Colonic mucosa (tissue), 4 donors: ENCODE data around the gene GTF3C1. TPM values are rescaled to one million over a fixed set of nuclear protein-coding genes. Genes with fewer than 3 reads are reported as not detected.

Source experiments
- DNase-seq: peaks from one replicate; pipeline ENCODE4 v3.0.0-alpha.2; 2020
- H3K27ac ChIP-seq: fragments of 200-600 bp; one replicate; pipeline ENCODE4 v1.8.0; 2021
- H3K27me3 ChIP-seq: fragments of 200-600 bp; one replicate; pipeline ENCODE4 v1.8.0; 2021
- H3K36me3 ChIP-seq: fragments of 200-600 bp; one replicate; pipeline ENCODE4 v1.8.0; 2021
- H3K4me1 ChIP-seq: fragments of 200-600 bp; one replicate; pipeline ENCODE4 v1.8.0; 2021; ENCODE audit warnings: mild to moderate bottlenecking
- H3K4me3 ChIP-seq: fragments of 200-600 bp; one replicate; pipeline ENCODE4 v1.8.0; 2021
- H3K9ac ChIP-seq, 2 donors: one replicate each; pipeline ENCODE4 v1.7.0; 2013; ENCODE audit warnings: control low read depth in 2 of 2, low read depth in 2 of 2, low read length in 2 of 2
- H3K9me3 ChIP-seq: fragments of 200-600 bp; one replicate; pipeline ENCODE4 v1.8.0; 2021
- intact Hi-C: fragments of 100-400 bp; cut with DNase I; formaldehyde crosslinking; loops from one replicate; pipeline ENCODE4 v1.14.1; 2022
- total RNA-seq, 2 donors: library from RNA; stranded (reverse); fragmentation: NEBNext Ultra II Directional in 1 of 2; extraction: Animal tissue kit (Norgen Biotek cat#: 25700) in 1 of 2; gene quantifications; one replicate each; pipeline ENCODE4 v1.2.1, GENCODE V29; 2021
- TF ChIP-seq, protein P1 (sequence below): fragments of 200-600 bp; IDR thresholded peaks from one replicate; pipeline ENCODE4 v1.8.0; 2022; ENCODE audit warnings: antibody characterized with exemption, mild to moderate bottlenecking
- donor health status: healthy.
- donor health status: DM: no; HTN: no; CAD: no.
- donor health status: DM: no; HTN: no; CAD: no.

GTF3C1 gene
- total RNA-seq, 2 donors from 2014 or later, result 40.1 to 67.8 TPM

DNA sequence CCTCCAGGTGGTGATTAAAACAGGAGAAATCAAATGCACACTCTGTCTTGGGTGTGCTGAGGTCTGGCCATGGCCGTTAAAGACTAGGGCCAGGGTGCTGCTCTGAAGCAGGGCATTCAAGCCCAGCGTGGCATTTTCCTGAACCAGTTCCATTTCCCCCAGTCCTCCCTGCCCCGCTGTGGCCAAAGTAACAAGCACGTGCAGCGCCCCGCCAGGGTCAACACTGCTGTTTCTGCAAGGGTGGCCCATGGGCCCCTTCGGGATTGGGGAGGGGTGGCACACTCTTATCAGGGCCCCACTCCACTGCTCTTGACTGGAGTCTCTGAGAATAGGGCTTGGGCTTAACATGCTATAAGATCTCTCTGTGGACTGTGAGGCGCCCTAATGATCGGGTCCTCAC lies 74.8 kb downstream of the GTF3C1 start:
- no peak overlapping the region for H3K4me3 ChIP-seq
- DNase-seq, result no peak
- H3K27ac ChIP-seq, result no peak overlapping the region
- H3K9me3 ChIP-seq, result no peaks in the 10 kb centered on the region
- TF ChIP-seq, protein P1, sequence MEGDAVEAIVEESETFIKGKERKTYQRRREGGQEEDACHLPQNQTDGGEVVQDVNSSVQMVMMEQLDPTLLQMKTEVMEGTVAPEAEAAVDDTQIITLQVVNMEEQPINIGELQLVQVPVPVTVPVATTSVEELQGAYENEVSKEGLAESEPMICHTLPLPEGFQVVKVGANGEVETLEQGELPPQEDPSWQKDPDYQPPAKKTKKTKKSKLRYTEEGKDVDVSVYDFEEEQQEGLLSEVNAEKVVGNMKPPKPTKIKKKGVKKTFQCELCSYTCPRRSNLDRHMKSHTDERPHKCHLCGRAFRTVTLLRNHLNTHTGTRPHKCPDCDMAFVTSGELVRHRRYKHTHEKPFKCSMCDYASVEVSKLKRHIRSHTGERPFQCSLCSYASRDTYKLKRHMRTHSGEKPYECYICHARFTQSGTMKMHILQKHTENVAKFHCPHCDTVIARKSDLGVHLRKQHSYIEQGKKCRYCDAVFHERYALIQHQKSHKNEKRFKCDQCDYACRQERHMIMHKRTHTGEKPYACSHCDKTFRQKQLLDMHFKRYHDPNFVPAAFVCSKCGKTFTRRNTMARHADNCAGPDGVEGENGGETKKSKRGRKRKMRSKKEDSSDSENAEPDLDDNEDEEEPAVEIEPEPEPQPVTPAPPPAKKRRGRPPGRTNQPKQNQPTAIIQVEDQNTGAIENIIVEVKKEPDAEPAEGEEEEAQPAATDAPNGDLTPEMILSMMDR, result no peak
- H3K27me3 ChIP-seq, result no peaks in the 10 kb centered on the region
- intact Hi-C loops, result no loop called here
- no peak overlapping the region for H3K9ac ChIP-seq
- H3K4me1 ChIP-seq, result no peaks in the 10 kb centered on the region
- H3K36me3 ChIP-seq, result peaks cover 15% of the 10 kb centered on the region

DNA sequence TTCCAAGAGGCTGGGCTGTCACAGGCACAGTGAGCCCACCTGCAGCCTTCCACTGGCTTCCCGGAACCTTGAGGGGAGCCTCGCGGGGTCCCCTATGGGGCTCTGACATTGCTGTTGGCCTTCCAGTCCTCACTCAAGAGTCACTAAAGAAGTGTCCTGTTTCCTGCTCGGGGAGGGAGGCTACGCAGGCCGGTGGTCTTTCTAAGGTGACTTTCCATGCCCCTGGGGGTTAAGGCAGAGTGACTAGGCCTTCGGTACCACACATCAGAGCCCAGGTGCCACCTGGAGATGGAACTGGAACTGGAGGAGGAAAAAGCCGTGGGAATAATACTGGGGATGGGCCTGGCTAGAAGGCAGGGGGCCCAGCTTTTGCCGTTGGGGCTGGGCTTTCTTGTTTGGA lies 75.7 kb downstream of the GTF3C1 start:
- Histone ChIP-seq H3K27me3 (no peaks in the 10 kb centered on the region), H3K9ac (no peak overlapping the region), H3K36me3 (peaks cover 19% of the 10 kb centered on the region), H3K27ac (no peak overlapping the region), H3K9me3 (no peaks in the 10 kb centered on the region), H3K4me3 (no peak overlapping the region), H3K4me1 (no peaks in the 10 kb centered on the region)
- TF ChIP-seq, protein P1, result no peak
- intact Hi-C loops, result no loop called here
- DNase-seq, result no peak

DNA sequence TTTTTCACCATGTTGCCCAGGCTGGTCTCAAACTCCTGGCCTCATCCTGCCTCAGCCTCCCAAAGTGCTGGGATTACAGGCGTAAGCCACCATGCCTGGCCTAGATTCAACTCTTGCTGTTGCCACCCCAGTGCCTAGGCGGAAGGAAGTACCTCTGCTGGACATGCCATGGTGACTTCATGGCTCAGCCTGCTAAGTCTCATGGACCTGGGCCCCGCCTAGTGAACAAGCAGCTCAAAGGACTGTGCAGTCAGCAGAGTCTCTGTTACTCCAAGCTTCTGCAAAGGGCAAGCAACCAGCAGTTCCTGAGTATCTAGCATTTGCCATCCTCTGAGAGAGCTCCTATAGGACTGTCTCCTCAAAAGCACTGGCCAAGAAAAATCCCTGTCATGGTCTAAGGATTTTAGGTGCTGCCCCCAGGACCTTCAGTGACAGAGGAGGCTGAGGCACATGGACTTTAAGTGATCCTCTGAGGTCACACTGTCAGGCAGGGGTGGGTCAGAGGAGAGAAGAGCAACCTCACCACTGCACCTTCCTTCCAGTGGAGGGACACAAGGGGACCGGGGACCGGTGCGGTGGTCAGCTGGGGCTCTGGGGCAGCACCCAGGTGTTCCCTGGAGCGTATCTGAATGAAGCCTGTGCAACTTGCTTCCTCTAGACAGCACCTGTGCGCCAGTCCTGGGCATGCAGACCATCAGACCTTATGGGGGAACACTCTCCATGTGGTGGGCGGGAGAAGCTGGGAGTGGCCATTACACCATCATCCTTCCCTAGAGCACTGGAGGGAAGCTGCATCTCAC lies 76.4 kb downstream of the GTF3C1 start:
- no peak for DNase-seq

DNA sequence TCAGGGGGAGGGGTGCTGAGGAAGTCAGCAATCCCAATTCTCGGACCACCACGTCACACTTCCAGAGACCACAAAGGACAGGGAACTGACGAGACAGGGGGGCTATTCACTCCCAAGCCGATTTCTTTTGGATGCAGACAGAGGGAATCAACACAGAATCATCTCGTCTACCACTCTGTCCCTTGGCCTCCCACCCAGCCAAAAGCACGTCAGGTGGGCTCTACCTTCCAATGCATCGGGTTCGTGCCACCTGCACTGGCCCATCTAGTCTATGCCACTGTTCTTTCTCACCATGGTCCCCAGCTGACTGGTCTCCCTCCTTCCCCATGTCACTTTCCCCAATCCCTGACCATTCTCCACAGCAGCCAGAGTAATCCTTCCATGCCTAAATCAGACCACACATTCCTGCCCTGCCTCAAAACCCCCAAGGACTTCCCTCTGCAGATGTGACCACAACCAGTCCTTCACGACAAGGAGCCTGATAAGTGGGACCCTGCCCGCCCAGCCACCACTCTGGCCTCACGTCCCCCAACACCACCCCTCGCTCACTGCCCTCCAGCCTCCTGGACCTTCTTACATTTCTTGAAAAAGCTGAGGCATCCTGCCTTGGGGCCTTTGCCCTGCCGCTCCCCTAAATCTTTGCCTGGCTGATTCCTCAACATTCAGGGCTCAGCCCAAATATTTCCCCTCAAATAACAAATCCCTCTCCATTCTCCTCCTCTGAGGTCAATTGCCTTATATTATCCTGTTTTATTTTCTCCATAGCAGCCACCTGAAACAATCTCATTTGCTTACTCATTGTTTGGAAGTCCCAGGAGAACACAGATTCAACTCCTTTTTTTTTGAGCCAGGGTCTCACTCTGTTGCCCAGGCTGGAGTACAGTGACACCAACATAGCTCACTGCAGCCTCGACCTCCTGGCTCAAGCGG lies 77.4 kb downstream of the GTF3C1 start:
- DNase-seq, result no peak
- H3K36me3 ChIP-seq, result peaks cover 28% of the 10 kb centered on the region

More for the DNA sequence above, 76.4 kb downstream of the GTF3C1 start:
- Histone ChIP-seq H3K4me3 (no peak overlapping the region), H3K9ac (no peak overlapping the region), H3K9me3 (no peaks in the 10 kb centered on the region), H3K27me3 (no peaks in the 10 kb centered on the region), H3K4me1 (no peaks in the 10 kb centered on the region), H3K27ac (no peak overlapping the region), H3K36me3 (peaks cover 21% of the 10 kb centered on the region)
- TF ChIP-seq, protein P1, result no peak
- intact Hi-C loops, result no loop called here

DNA sequence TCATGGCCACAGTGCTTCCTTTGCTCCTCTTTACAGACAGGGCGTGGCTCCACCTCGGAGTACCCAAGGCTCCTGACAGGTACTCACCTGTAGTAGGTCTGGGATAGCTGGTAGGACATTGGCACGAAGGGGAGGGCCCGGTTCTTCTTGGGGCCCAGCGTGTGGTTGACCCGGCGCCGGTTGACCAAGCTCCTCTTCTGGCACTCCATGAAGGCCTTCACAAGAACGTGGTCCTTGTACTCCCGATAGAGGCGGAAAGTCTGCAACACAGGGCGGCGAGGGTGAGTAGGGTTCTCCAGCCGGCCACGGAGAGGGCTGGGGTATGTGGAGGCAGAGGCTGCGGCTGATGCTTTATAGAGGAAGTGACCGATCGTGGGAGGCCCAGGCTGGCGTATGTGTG lies 78.1 kb downstream of the GTF3C1 start:
- TF ChIP-seq, protein P1, result no peak
- no peak overlapping the region for H3K27ac ChIP-seq
- H3K27me3 ChIP-seq, result no peaks in the 10 kb centered on the region
- H3K4me3 ChIP-seq, result no peak overlapping the region
- H3K4me1 ChIP-seq, result no peaks in the 10 kb centered on the region
- peaks cover 32% of the 10 kb centered on the region for H3K36me3 ChIP-seq
- DNase-seq, result no peak
- H3K9ac ChIP-seq, result no peak overlapping the region
- intact Hi-C loops, result no loop called here
- no peaks in the 10 kb centered on the region for H3K9me3 ChIP-seq

More for the DNA sequence above, 77.4 kb downstream of the GTF3C1 start:
- H3K9me3 ChIP-seq, result no peaks in the 10 kb centered on the region
- no peaks in the 10 kb centered on the region for H3K27me3 ChIP-seq
- TF ChIP-seq, protein P1, result no peak
- H3K4me3 ChIP-seq, result no peak overlapping the region
- intact Hi-C loops, result no loop called here
- no peaks in the 10 kb centered on the region for H3K4me1 ChIP-seq
- no peak overlapping the region for H3K27ac ChIP-seq
- no peak overlapping the region for H3K9ac ChIP-seq
